B cell (primary cell): ENCODE measurements around the gene DACT2. TPM values are rescaled to one million over a fixed set of nuclear protein-coding genes. Genes with fewer than 3 reads are reported as not detected.

Source experiments
- ATAC-seq: fragments of 200-7000 bp; cut with Tn5 transposase; one replicate; pipeline ENCODE4 v1.10.0; 2021; ENCODE audit warnings: low read depth, mild to moderate bottlenecking, moderate number of reproducible peaks, moderate library complexity
- CTCF ChIA-PET: fragments of 350-600 bp; sonication (Branson Sonifier 250); formaldehyde crosslinking; loops from one replicate; lab custom pipeline; 2021; ENCODE audit warnings: antibody characterized with exemption, inconsistent platforms; lab: Charles Lee
- POLR2A ChIA-PET: fragments of 350-600 bp; sonication (Branson Sonifier 250); formaldehyde crosslinking; loops from one replicate; lab custom pipeline; 2021; ENCODE audit warnings: antibody characterized with exemption; lab: Charles Lee
- DNase-seq: peaks from one replicate; pipeline ENCODE4 v3.0.0; 2013
- H2AFZ ChIP-seq: 2 replicates; pipeline ENCODE4 v1.6.1; 2012; ENCODE audit warnings: mild to moderate bottlenecking, low read depth, low read length; ENCODE audit not compliant: insufficient read depth, poor library complexity, severe bottlenecking
- H3K27ac ChIP-seq, 2 donors: 1 replicate in 1 of 2; 2 replicates in 1 of 2; pipeline ENCODE4 v1.5.1; 2012 to 2013; ENCODE audit warnings: low read length in 2 of 2, mild to moderate bottlenecking in 2 of 2, moderate library complexity in 1 of 2
- H3K27me3 ChIP-seq, 4 experiments: fragments of 200-600 bp in 1 of 4; sonication (generic) in 1 of 4; replicated peaks in 1 of 4; 1 replicate in 2 of 4; 2 replicates in 2 of 4; pipeline versions ENCODE4 v1.6.1 to v1.7.0; 2013 to 2016; ENCODE audit warnings: low read length in 3 of 4, mild to moderate bottlenecking in 2 of 4, mixed read lengths in 1 of 4, moderate library complexity in 1 of 4; ENCODE audit not compliant: insufficient read depth in 4 of 4, control insufficient read depth in 3 of 4; ENCODE audit errors: control extremely low read depth in 1 of 4
- H3K36me3 ChIP-seq, 2 experiments: replicated peaks in 1 of 2; 1 replicate in 1 of 2; 2 replicates in 1 of 2; pipeline versions ENCODE4 v1.6.1 to v1.7.1; 2013; ENCODE audit warnings: low read length in 1 of 2; ENCODE audit not compliant: insufficient read depth in 2 of 2, control insufficient read depth in 1 of 2; ENCODE audit errors: control extremely low read depth in 1 of 2, extremely low read depth in 1 of 2
- H3K4me1 ChIP-seq, 2 donors: fragments of 200-600 bp in 1 of 2; sonication (generic) in 1 of 2; 1 replicate in 1 of 2; 2 replicates in 1 of 2; pipeline versions ENCODE4 v1.5.1 to v1.6.1; 2013 to 2017; ENCODE audit warnings: low read length in 2 of 2; ENCODE audit not compliant: control insufficient read depth in 2 of 2, insufficient read depth in 2 of 2
- H3K4me2 ChIP-seq: replicated peaks from 2 replicates; pipeline ENCODE3; 2012; ENCODE audit warnings: mild to moderate bottlenecking, low read depth, low read length; ENCODE audit not compliant: poor library complexity, severe bottlenecking
- H3K4me3 ChIP-seq, 5 experiments: fragments of 200-600 bp in 1 of 5; sonication (generic) in 1 of 5; 1 replicate in 3 of 5; 2 replicates in 2 of 5; pipeline versions ENCODE4 v1.5.1 to v1.7.0; 2011 to 2016; ENCODE audit warnings: low read length in 4 of 5, mild to moderate bottlenecking in 4 of 5, low read depth in 2 of 5, control low read depth in 1 of 5, moderate library complexity in 1 of 5; ENCODE audit not compliant: insufficient read depth in 1 of 5; ENCODE audit errors: control extremely low read depth in 1 of 5, extremely low read depth in 1 of 5
- H3K79me2 ChIP-seq: fragments of 200-600 bp; sonication (generic); one replicate; pipeline ENCODE4 v1.6.0; 2016; ENCODE audit warnings: low read length; ENCODE audit not compliant: control insufficient read depth, insufficient read depth
- H3K9ac ChIP-seq: fragments of 200-600 bp; sonication (generic); 2 replicates; pipeline ENCODE4 v1.6.1; 2017; ENCODE audit warnings: mild to moderate bottlenecking, low read length, moderate library complexity
- H3K9me3 ChIP-seq, 3 donors: one replicate each; pipeline versions ENCODE4 v1.6.1 to v1.7.1; 2013; ENCODE audit warnings: low read length in 2 of 3; ENCODE audit not compliant: control insufficient read depth in 2 of 3, insufficient read depth in 1 of 3; ENCODE audit errors: control extremely low read depth in 1 of 3
- H4K20me1 ChIP-seq: 2 replicates; pipeline ENCODE4 v1.6.0; 2012; ENCODE audit warnings: mild to moderate bottlenecking, low read length; ENCODE audit not compliant: insufficient read depth, control insufficient read depth, poor library complexity, severe bottlenecking
- H3K27ac Mint-ChIP-seq: one replicate; pipeline ENCODE4 v1.8.0; 2021; ENCODE audit warnings: mixed read lengths
- H3K27me3 Mint-ChIP-seq: one replicate; pipeline ENCODE4 v1.8.0; 2021; ENCODE audit warnings: mixed read lengths
- H3K4me1 Mint-ChIP-seq: one replicate; pipeline ENCODE4 v1.8.0; 2021; ENCODE audit warnings: mixed read lengths
- H3K4me3 Mint-ChIP-seq: one replicate; pipeline ENCODE4 v1.8.0; 2021; ENCODE audit warnings: mixed read lengths
- H3K9me3 Mint-ChIP-seq: one replicate; pipeline ENCODE4 v1.8.0; 2022; ENCODE audit warnings: mixed read lengths; ENCODE audit not compliant: insufficient read depth
- CTCF ChIP-seq: fragments of 200-600 bp; IDR thresholded peaks from one replicate; pipeline ENCODE4 v1.8.0; 2022; ENCODE audit warnings: antibody characterized with exemption, mild to moderate bottlenecking
- EZH2 ChIP-seq: IDR thresholded peaks from 2 replicates; pipeline ENCODE4 v1.6.1; 2012; ENCODE audit warnings: borderline replicate concordance, low read depth, mild to moderate bottlenecking, moderate library complexity, low read length; ENCODE audit not compliant: insufficient read depth, poor library complexity, severe bottlenecking
- WGBS: methylation state at CpG from one replicate; pipeline ENCODE4 v1.1.5; 2013; ENCODE audit warnings: missing lambda C conversion rate; ENCODE audit not compliant: insufficient coverage; 5-methylcytosine and 5-hydroxymethylcytosine counted together
- intact Hi-C: fragments of 100-400 bp; cut with micrococcal nuclease; formaldehyde crosslinking; loops from one replicate; pipeline ENCODE4 v1.10.0; 2022
- polyA plus RNA-seq: library from polyadenylated mRNA; depleted of rRNA; stranded (reverse); fragments of >200 nt; gene quantifications from 2 replicates; pipeline ENCODE4 v1.2.3, GENCODE V29; 2012
- total RNA-seq, 2 donors: library from RNA; stranded (reverse); fragments of 120-200 nt in 1 of 2; gene quantifications; 1 replicate in 1 of 2; 2 replicates in 1 of 2; pipeline versions ENCODE4 v1.2.3 to v1.2.4, GENCODE V29; 2013 to 2022

DACT2 gene
- total and polyA plus RNA-seq, 2 donors (not counting 1 experiment from before 2014, with no cell fraction given): not detected

- POLR2A ChIA-PET: no interaction called here
- 90% methylated on average over 18 of the region's 20 CpGs for WGBS
These were observed 36.4 kb downstream of the DACT2 start for GRCh38 chr6:168282985-168283685.

More at GRCh38 chr6:168282985-168283685, 36.4 kb downstream of the DACT2 start:
- Mint-ChIP-seq H3K27ac (no peak overlapping the region), H3K27me3 (no peaks in the 10 kb centered on the region), H3K4me1 (no peaks in the 10 kb centered on the region), H3K9me3 (no peaks in the 10 kb centered on the region), H3K4me3 (no peak overlapping the region)
- Histone ChIP-seq H4K20me1 (no peaks in the 10 kb centered on the region), H3K79me2 (no peaks in the 10 kb centered on the region), H3K4me3 (no peak overlapping the region), H3K9ac (no peak overlapping the region), H3K4me2 (no peak overlapping the region), H3K27me3 (no peaks in the 10 kb centered on the region), H3K27ac (no peak overlapping the region), H3K4me1 (no peaks in the 10 kb centered on the region), H2AFZ (no peak overlapping the region), H3K9me3 (peaks cover 0 to 29% (median 0%) of the 10 kb centered on the region in 3 donors), H3K36me3 (no peaks in the 10 kb centered on the region)
- CTCF ChIA-PET: no interaction called here
- no peak for DNase-seq
- intact Hi-C loops: no loop called here
- TF ChIP-seq CTCF (no peak), EZH2 (no peak)
- no peak for ATAC-seq
